ENCODE measurements around the gene LHPP.

GRCh38 chr10:124530816-124531215 lies 69.2 kb downstream of the LHPP start:
- no peak for TF ChIP-seq POLR2AphosphoS5 (IDR thresholded peaks at IDR 0.05)
- TF ChIP-seq POLR2A (IDR thresholded peaks at IDR 0.05): no peak
- TF ChIP-seq, protein P1, sequence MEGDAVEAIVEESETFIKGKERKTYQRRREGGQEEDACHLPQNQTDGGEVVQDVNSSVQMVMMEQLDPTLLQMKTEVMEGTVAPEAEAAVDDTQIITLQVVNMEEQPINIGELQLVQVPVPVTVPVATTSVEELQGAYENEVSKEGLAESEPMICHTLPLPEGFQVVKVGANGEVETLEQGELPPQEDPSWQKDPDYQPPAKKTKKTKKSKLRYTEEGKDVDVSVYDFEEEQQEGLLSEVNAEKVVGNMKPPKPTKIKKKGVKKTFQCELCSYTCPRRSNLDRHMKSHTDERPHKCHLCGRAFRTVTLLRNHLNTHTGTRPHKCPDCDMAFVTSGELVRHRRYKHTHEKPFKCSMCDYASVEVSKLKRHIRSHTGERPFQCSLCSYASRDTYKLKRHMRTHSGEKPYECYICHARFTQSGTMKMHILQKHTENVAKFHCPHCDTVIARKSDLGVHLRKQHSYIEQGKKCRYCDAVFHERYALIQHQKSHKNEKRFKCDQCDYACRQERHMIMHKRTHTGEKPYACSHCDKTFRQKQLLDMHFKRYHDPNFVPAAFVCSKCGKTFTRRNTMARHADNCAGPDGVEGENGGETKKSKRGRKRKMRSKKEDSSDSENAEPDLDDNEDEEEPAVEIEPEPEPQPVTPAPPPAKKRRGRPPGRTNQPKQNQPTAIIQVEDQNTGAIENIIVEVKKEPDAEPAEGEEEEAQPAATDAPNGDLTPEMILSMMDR (IDR thresholded peaks at IDR 0.05): no peak
- TF ChIP-seq EP300 (IDR thresholded peaks at IDR 0.05): no peak
